Activated naive CD4-positive, alpha-beta T cell treated with anti-CD3 and anti-CD28 coated beads, Interleukin-2, amount 50 U/mL, for 24 hours (primary cell): ENCODE data around the gene RAB11A.
A peak's percentile ranks its signal among the peaks of the same experiment; 100 is the strongest.
"Not testable (repeated sequence)": the region's sequence is repeated elsewhere in the genome, so short reads cannot be mapped to it uniquely, and the experiment has no call there.

Experiments used
- H3K27ac Mint-ChIP-seq: one replicate; pipeline ENCODE4 v1.8.0; 2021; ENCODE audit warnings: mild to moderate bottlenecking, mixed read lengths
- H3K27me3 Mint-ChIP-seq: one replicate; pipeline ENCODE4 v1.8.0; 2021; ENCODE audit warnings: mixed read lengths
- H3K36me3 Mint-ChIP-seq: one replicate; pipeline ENCODE4 v1.8.0; 2021; ENCODE audit warnings: mixed read lengths
- H3K4me1 Mint-ChIP-seq: one replicate; pipeline ENCODE4 v1.8.0; 2021; ENCODE audit warnings: mixed read lengths
- H3K4me3 Mint-ChIP-seq: one replicate; pipeline ENCODE4 v1.8.0; 2021; ENCODE audit warnings: mild to moderate bottlenecking, mixed read lengths
- H3K9me3 Mint-ChIP-seq: one replicate; pipeline ENCODE4 v1.8.0; 2021; ENCODE audit warnings: mixed read lengths

Gene RAB11A

GRCh38 chr15:65837301-65838294, 31.7 kb upstream of the RAB11A start:
- Mint-ChIP-seq H3K4me3 (no peak overlapping the region), H3K36me3 (no peaks in the 10 kb centered on the region), H3K4me1 (peaks cover 30% of the 10 kb centered on the region), H3K27ac (no peak overlapping the region), H3K9me3 (no peaks in the 10 kb centered on the region), H3K27me3 (no peaks in the 10 kb centered on the region)

GRCh38 chr15:65839354-65839901, 29.9 kb upstream of the RAB11A start:
- Mint-ChIP-seq H3K27ac (no peak overlapping the region), H3K27me3 (no peaks in the 10 kb centered on the region)

GRCh38 chr15:65839985-65840384, 29.3 kb upstream of the RAB11A start:
- no peaks in the 10 kb centered on the region for H3K36me3 Mint-ChIP-seq
- no peak overlapping the region for H3K4me3 Mint-ChIP-seq
- no peaks in the 10 kb centered on the region for H3K9me3 Mint-ChIP-seq
- no peaks in the 10 kb centered on the region for H3K27me3 Mint-ChIP-seq
- peaks cover 6% of the 10 kb centered on the region for H3K4me1 Mint-ChIP-seq
- H3K27ac Mint-ChIP-seq: no peak overlapping the region

More at GRCh38 chr15:65839354-65839901, 29.9 kb upstream of the RAB11A start:
- Mint-ChIP-seq H3K36me3 (no peaks in the 10 kb centered on the region), H3K9me3 (no peaks in the 10 kb centered on the region), H3K4me1 (peaks cover 11% of the 10 kb centered on the region), H3K4me3 (no peak overlapping the region)

- Mint-ChIP-seq H3K36me3 (no peaks in the 10 kb centered on the region), H3K27me3 (no peaks in the 10 kb centered on the region), H3K4me1 (peaks cover 3% of the 10 kb centered on the region), H3K27ac (no peak overlapping the region), H3K4me3 (no peak overlapping the region), H3K9me3 (no peaks in the 10 kb centered on the region)
Measured at GRCh38 chr15:65841121-65841930, 28.0 kb upstream of the RAB11A start.

GRCh38 chr15:65845826-65846519, 23.3 kb upstream of the RAB11A start:
- Mint-ChIP-seq H3K9me3 (no peaks in the 10 kb centered on the region), H3K4me1 (peaks cover 6% of the 10 kb centered on the region), H3K27ac (no peak overlapping the region), H3K36me3 (no peaks in the 10 kb centered on the region), H3K4me3 (no peak overlapping the region), H3K27me3 (no peaks in the 10 kb centered on the region)

GRCh38 chr15:65847989-65848388, 21.3 kb upstream of the RAB11A start:
- H3K4me1 Mint-ChIP-seq: peaks cover 6% of the 10 kb centered on the region
- no peak overlapping the region for H3K27ac Mint-ChIP-seq
- H3K36me3 Mint-ChIP-seq: no peaks in the 10 kb centered on the region
- no peaks in the 10 kb centered on the region for H3K27me3 Mint-ChIP-seq
- no peak overlapping the region for H3K4me3 Mint-ChIP-seq
- H3K9me3 Mint-ChIP-seq: no peaks in the 10 kb centered on the region

GRCh38 chr15:65851981-65852380, 17.3 kb upstream of the RAB11A start:
- Mint-ChIP-seq H3K4me1 (peaks cover 9% of the 10 kb centered on the region), H3K27ac (no peak overlapping the region), H3K27me3 (no peaks in the 10 kb centered on the region), H3K4me3 (no peak overlapping the region), H3K36me3 (no peaks in the 10 kb centered on the region), H3K9me3 (no peaks in the 10 kb centered on the region)

GRCh38 chr15:65856821-65857455, 12.4 kb upstream of the RAB11A start:
- Mint-ChIP-seq H3K27me3 (no peaks in the 10 kb centered on the region), H3K4me1 (peaks cover 13% of the 10 kb centered on the region), H3K27ac (no peak overlapping the region), H3K36me3 (no peaks in the 10 kb centered on the region), H3K9me3 (no peaks in the 10 kb centered on the region), H3K4me3 (no peak overlapping the region)

- Mint-ChIP-seq H3K9me3 (no peaks in the 10 kb centered on the region), H3K4me1 (peaks cover 13% of the 10 kb centered on the region), H3K27me3 (no peaks in the 10 kb centered on the region), H3K27ac (peak overlapping the region; percentile 8), H3K36me3 (no peaks in the 10 kb centered on the region), H3K4me3 (no peak overlapping the region)
Measured at GRCh38 chr15:65857718-65858402, 11.4 kb upstream of the RAB11A start.

GRCh38 chr15:65862682-65863081, 6.6 kb upstream of the RAB11A start:
- H3K27me3 Mint-ChIP-seq: no peaks in the 10 kb centered on the region
- H3K9me3 Mint-ChIP-seq: no peaks in the 10 kb centered on the region
- H3K4me3 Mint-ChIP-seq: no peak overlapping the region
- no peaks in the 10 kb centered on the region for H3K36me3 Mint-ChIP-seq
- peaks cover 9% of the 10 kb centered on the region for H3K4me1 Mint-ChIP-seq
- no peak overlapping the region for H3K27ac Mint-ChIP-seq

- Mint-ChIP-seq H3K9me3 (no peaks in the 10 kb centered on the region), H3K4me3 (no peak overlapping the region), H3K27me3 (no peaks in the 10 kb centered on the region), H3K27ac (no peak overlapping the region), H3K36me3 (no peaks in the 10 kb centered on the region), H3K4me1 (peaks cover 5% of the 10 kb centered on the region)
Measured at GRCh38 chr15:65863106-65863505, 6.2 kb upstream of the RAB11A start.

- H3K9me3 Mint-ChIP-seq: no peaks in the 10 kb centered on the region
- no peak overlapping the region for H3K4me3 Mint-ChIP-seq
- no peaks in the 10 kb centered on the region for H3K36me3 Mint-ChIP-seq
- H3K27ac Mint-ChIP-seq: no peak overlapping the region
- H3K4me1 Mint-ChIP-seq: peaks cover 24% of the 10 kb centered on the region
- H3K27me3 Mint-ChIP-seq: no peaks in the 10 kb centered on the region
Measured at GRCh38 chr15:65867244-65867643, 2.0 kb upstream of the RAB11A start.

GRCh38 chr15:65867933-65868332, 1.4 kb upstream of the RAB11A start:
- H3K4me3 Mint-ChIP-seq: not testable (repeated sequence)
- H3K4me1 Mint-ChIP-seq: peaks cover 31% of the 10 kb centered on the region

GRCh38 chr15:65868546-65869125, 655 bp upstream of the RAB11A start:
- Mint-ChIP-seq H3K27ac (peak overlapping the region; percentile 99), H3K27me3 (no peaks in the 10 kb centered on the region), H3K4me3 (peak overlapping the region; percentile 99), H3K4me1 (peaks cover 35% of the 10 kb centered on the region), H3K36me3 (peaks cover 3% of the 10 kb centered on the region), H3K9me3 (no peaks in the 10 kb centered on the region)

More at GRCh38 chr15:65867933-65868332, 1.4 kb upstream of the RAB11A start:
- not testable (repeated sequence) for H3K27me3 Mint-ChIP-seq, H3K27ac Mint-ChIP-seq, H3K36me3 Mint-ChIP-seq, H3K9me3 Mint-ChIP-seq
